ENCODE results near the gene PPP1R3D.

PPP1R3D gene

DNA sequence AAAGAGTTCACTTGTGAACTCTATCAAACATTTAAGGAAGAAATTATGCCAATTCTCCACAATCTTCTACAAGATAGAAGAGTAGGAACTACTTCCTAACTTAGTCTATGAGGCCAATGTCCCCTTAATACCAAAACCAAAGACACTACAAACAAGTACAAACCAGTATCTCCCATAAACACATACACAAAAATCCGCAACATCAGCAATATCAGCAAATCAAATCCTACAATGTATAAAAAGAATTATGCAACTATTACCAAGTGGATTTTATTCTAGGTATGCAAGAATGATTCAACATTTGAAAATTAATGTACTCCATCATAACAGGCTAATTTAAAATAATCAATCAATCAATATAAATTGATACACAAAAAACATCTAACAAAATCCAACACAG lies 52.1 kb downstream of the PPP1R3D start:
- no peak for TF ChIP-seq CTCF (IDR thresholded peaks at IDR 0.05; ENCODE audit: low read depth, low read length)
- no peak overlapping the region for H3K4me3 ChIP-seq (replicated peaks in 1 of 2; ENCODE audit: low read depth in 2 of 2, low read length in 2 of 2)
- DNase-seq (ENCODE audit: low read depth in 2 of 2): no peak

Data from cardiac fibroblast (primary cell).